Spleen (tissue), 7 donors: ENCODE data around the gene MOB2.

ENCODE experiments used
- POLR2A ChIP-seq, 3 donors: fragments of 450-650 bp; IDR thresholded peaks; one replicate each; pipeline ENCODE4 v1.5.1; 2017; ENCODE audit warnings: antibody characterized with exemption in 3 of 3, mild to moderate bottlenecking in 1 of 3
- POLR2AphosphoS5 ChIP-seq, 3 donors: sonication (generic); formaldehyde crosslinking; IDR thresholded peaks; one replicate each; pipeline ENCODE4 v1.5.1; 2017; ENCODE audit warnings: antibody characterized with exemption in 3 of 3
- TF ChIP-seq, protein P1 (sequence below), 11 experiments: fragments of 200-600 bp in 7 of 11; fragments of 450-650 bp in 4 of 11; sonication (generic) in 4 of 11; IDR thresholded peaks in 8 of 11; conservative IDR thresholded peaks in 3 of 11; 1 replicate in 7 of 11; 2 replicates in 4 of 11; pipeline versions ENCODE4 v1.4.0 to v1.8.0; 2016 to 2021; ENCODE audit warnings: antibody characterized with exemption in 11 of 11, inconsistent platforms in 4 of 11, mild to moderate bottlenecking in 1 of 11
- donor health status: DM: no; HTN: no; CAD: no; lungs with moderate emphysema.
- donor health status: DM: no; HTN: no; CAD: no.
- donor health status: DM: no; HTN: no; CAD: no.

DNA sequence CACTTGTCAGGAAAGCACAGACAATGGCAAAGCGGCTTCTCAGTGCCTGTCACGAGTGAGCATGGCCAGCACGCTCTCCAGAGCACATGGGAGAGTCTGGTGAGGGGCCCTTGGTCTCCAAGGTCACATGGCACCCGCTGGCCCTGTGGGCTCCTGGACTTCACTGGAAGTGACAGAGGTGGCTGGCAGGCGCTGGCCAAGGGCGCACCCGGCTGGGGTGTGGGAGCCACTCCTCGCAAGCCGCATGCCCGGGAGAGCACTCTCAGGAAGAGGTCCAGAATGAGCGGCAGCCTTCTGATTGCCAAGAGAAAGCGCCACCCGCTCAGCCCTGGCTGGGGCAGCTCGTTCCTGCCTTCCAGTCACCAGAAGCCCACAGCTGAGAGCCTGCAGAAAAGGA is 17.1 kb upstream of the MOB2 start:
- TF ChIP-seq, protein P1, sequence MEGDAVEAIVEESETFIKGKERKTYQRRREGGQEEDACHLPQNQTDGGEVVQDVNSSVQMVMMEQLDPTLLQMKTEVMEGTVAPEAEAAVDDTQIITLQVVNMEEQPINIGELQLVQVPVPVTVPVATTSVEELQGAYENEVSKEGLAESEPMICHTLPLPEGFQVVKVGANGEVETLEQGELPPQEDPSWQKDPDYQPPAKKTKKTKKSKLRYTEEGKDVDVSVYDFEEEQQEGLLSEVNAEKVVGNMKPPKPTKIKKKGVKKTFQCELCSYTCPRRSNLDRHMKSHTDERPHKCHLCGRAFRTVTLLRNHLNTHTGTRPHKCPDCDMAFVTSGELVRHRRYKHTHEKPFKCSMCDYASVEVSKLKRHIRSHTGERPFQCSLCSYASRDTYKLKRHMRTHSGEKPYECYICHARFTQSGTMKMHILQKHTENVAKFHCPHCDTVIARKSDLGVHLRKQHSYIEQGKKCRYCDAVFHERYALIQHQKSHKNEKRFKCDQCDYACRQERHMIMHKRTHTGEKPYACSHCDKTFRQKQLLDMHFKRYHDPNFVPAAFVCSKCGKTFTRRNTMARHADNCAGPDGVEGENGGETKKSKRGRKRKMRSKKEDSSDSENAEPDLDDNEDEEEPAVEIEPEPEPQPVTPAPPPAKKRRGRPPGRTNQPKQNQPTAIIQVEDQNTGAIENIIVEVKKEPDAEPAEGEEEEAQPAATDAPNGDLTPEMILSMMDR (IDR thresholded peaks at IDR 0.05 in 8 of 11, conservative IDR thresholded peaks at IDR 0.05 in 3 of 11), result no peak
- TF ChIP-seq POLR2A (IDR thresholded peaks at IDR 0.05), result no peak
- TF ChIP-seq POLR2AphosphoS5 (IDR thresholded peaks at IDR 0.05), result peak in 1 of 3 donors; percentile 24
